GM19025 (cell line): Measurements from ENCODE around the gene PXMP2.
"Not testable (repeated sequence)": the region's sequence is repeated elsewhere in the genome, so short reads cannot be mapped to it uniquely, and the experiment has no call there.

ENCODE experiments used
- ATAC-seq: cut with Tn5 transposase; IDR thresholded peaks from one replicate; pipeline ENCODE4 v1.9.1; 2021; ENCODE audit warnings: mild to moderate bottlenecking, low read depth, moderate library complexity; ENCODE audit not compliant: unreplicated experiment

Gene PXMP2

DNA sequence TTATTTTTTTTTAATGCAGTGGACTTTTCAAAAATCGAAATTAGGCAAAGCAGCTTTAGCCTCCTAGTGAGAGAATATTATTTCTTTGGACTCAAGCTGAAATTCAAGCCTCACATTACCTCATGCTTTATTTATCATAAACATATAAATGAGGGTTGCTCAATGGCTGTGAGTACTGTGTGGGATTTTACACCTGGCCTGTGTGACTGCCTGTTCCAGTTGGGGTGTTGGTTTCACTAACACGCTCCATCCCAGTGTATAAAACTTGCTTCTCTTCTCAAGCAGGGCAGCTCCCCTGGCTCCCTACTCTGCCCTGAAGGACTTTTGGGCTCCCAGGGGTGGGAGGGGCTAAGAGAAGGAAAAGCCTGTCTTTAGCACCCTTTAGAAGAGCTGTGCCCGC, 59.2 kb downstream of the PXMP2 start:
- ATAC-seq: no peak

- ATAC-seq: no peak
Observed at GRCh38 chr12:132747395-132747794, 60.0 kb downstream of the PXMP2 start.

DNA sequence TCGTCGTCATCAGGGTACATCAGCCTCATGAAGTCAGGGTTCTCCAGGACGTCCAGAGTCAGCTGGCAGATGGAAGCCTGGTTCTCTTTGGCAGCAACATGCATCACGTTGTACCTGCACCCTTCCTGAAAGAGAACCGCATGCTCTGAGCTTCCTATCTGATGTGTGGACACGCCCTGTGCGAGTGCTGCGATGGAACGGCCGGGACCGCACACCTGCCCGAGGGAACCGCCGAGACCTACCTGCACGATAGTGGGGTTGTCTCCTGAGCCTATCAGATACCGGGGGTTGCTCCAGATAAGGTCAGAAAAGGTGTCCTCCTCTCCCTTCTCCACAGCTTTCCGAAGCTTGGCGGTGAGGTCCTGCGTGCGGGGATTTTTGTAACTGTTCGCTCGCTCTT, 60.5 kb downstream of the PXMP2 start:
- no peak for ATAC-seq

DNA sequence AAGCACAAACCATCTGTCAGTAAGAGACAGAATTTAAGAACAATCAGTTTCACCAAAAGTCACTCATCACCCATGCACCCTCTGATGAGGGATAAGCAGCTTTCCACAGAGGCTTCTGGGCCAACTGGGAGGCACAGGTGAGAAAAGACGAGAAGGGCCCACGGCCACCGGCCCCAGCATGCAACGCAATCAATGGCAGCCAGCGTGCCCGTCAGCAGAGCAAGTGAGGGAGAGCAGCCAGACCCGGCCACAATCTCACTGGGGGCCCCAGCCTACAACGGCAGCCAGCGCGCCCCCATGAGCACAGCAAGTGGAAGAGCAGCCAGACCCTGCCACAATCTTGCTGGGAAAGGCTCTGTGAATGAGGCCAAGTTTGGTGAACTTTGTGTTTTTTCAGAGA, 60.9 kb downstream of the PXMP2 start:
- no peak for ATAC-seq

DNA sequence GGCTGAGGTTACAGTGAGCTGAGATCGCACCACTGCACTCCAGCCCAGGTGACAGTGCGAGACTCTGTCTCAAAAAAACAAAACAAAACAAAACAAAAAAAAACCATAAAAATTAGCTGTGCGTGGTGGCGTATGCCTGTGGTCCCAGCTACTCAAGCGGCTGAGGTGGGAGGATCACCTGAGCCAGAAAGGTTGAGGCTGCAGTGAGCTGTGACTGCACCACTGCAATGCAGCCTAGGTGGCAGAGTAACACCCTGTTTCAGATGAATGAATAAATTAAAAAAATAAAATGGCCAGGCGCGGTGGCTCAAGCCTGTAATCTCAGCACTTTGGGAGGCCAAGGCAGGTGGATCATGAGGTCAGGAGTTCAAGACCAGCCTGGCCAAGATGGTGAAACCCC, 66.3 kb downstream of the PXMP2 start:
- ATAC-seq: not testable (repeated sequence)

DNA sequence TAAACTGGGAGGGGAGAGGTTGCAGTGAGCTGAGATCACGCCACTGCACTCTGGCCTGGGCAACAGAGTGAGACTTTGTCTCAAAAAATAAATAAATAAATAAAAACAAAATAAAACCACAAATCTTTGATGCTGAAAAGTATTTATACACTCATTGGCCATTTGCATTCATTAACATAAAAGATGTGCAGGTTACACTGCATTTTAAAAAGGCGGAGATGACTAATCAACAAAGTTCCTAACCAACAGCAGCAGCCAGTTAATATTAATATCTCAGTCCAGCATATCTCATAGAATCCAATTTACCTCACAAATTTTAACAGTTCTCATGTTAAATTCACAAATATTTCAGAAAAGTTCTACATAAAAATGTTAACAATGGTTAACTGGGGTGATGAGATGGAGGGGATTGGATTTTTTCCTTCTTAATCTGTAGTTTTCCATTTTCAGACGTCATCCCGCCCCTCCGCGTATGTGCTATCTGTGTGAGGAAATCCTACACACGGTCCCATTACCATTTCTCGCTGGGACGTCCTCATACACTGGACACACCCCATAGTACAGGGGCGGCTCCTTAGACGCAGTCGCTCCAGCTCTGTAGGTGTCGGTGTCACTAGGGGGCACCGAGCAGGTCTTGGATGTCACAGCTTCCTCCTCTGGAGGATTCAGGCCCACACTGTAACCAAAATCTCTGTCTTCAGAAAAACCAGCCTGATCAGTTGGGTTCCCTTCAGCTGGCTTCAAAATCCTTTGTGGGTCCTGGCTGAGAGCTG, 67.0 kb downstream of the PXMP2 start:
- ATAC-seq: no peak
